ENCODE data around the gene PIP5K1B.

PIP5K1B gene

DNA sequence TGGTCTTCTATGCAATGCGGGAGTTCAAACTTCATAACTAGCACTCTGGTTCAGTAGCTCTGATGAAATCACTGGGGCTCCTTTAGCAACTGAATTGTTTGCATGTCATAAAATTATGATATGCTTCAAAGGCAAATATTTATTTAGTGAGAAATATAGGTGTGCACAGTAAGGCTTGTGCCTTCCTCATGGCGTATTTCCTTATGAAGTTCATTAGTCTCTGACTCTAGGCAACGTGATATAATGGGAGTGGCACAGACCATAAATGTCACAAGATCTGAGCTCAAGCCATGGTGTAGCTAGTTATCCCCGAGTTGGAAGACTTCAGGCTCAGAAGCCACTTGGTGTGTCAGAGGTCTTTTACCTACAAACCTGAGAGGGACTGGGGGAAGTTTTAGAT lies 35.5 kb downstream of the PIP5K1B start:
- peak in 1 of 2 experiments; percentile 26 for DNase-seq

- no peak for DNase-seq
Observed at GRCh38 chr9:68741234-68741633, 36.2 kb downstream of the PIP5K1B start.

DNA sequence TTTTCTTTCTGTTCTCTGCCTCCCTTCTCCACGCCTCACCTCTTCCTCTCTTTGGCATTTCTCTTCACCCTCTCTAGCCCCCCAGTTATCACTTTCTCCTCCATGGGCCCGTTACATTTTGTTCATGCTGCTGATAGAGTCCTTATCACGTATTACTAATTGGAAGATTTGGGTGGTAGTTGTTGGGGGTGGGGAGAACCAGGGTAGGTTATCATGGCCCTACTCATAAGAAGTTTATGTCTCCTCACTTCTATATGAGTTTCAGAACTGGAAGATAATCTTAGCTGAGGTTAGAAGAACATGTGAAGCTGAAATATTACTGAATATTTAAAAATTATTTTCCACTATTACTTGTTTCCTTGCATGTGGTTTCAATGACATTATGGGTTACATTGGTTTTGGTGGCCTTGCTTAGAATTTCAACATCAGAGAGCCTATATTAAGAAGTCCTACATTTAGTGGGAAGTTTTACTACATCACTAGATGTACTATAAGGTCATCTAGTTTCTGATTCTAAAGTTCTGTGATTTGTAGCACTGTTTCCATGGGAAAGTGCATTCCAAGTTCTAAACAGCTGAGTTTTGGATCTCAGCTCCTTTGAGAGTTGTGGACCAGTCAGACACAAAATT lies 36.8 kb downstream of the PIP5K1B start:
- no peak for DNase-seq

DNA sequence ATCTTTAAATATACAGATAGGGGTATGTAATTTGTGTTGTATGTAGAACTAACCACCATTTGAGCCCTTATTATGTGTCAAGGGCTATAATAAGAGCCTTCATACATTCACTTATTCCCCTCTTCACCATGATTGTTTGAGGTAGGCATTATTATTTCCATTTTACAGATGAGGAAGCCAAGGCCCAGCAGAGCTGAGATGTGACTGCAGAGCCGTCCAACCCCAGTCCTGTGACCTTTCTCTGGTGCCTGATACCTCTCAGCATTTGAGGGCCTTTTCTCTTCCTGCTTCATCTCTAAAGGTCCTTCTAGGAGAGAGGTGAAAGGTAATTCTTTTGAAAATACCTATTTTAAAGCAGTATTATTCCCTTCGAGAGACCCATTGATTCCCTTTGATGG lies 37.3 kb downstream of the PIP5K1B start:
- no peak for DNase-seq

DNA sequence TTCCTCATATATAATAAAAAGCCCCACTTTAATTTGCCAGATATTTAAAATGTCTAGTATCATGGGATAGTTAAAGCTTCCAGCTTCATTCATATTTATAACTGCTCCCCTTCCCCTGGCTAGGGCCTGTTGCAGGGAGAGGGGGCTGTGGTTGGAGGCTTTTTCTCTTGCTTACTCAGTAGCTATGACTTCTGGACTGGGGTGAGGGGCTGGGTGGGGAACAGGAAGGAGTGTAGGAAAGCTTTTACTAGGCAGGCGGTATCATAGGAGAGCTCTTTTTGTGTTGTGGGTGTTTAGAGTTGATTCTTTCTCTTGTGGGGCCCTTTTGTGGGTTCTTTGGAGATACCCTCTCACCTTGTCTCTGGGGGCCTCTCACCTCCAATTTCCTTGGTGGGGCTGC lies 39.4 kb downstream of the PIP5K1B start:
- no peak for DNase-seq

- no peak for DNase-seq
Observed at GRCh38 chr9:68746525-68746924, 41.5 kb downstream of the PIP5K1B start.

DNA sequence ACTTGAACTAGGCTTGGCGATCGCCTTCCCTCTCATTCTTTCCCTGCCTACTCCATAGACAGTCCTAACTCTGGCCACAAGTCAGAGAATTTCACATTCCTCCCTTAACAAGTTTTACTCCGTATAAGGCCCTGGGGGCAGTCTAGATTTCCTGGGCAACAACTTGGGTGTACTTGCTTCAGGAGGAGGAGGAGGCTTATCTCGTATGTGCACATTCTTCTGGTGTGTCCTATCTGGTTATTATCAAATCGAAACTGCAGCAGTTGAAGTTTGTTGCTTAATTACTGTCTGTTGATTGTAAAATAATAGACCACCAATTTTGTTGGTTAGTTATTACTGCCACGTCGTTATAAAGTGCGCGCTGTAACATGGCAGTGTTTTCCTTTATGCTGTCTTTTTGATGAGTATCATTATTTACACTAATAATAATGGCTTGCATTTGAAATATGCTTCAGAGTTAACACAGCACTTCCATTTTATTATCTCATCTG lies 42.0 kb downstream of the PIP5K1B start:
- DNase-seq, result no peak

- no peak for DNase-seq
Observed at GRCh38 chr9:68749135-68749534, 44.1 kb downstream of the PIP5K1B start.

DNA sequence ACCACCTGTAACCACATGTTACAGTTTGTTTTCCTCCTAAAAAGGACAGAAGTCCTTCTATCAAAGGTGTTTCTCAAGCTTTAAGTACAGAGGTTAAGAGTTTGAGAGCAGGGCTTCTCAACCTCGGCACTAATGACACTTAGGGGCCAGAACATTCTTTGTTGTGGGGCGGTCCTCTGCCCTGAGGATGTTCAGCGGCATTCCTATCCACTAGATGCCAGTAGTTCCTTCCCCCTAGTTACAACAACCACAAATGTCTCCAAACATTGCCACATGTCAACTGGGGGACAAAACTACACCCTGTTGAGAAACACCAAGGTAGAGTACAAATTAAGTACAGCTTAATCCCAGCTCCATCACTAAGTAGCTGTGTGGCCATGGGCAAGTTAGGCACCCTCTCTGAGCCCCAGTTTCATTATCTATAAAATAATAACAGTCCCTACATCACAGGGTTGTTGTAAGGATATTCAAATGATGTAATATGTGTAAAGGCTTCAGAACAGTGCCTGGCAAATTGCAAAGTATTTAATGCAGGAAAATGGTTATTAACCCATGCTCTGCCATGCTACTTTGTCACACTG lies 44.6 kb downstream of the PIP5K1B start:
- no peak for DNase-seq

- no peak for DNase-seq
Observed at GRCh38 chr9:68750255-68750654, 45.2 kb downstream of the PIP5K1B start.

DNA sequence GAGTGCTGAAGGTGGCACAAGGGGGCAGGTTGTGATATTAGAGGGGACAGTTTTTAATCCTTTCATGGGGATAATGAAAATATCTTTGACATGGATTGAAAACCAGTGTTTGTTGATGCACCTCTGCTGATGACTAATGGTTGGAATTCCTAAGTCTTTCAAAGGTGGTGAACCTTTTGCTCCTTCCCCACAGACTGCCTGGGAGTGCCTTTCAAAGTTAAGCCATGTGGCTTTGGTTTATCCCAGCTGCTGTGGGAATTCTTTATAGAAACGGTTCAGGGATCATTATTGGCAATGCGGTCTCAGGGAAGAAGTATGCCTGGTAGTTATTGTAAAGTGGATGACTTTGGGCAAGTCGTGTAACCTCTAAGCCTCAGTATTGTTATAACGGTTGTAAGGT lies 45.7 kb downstream of the PIP5K1B start:
- no peak for DNase-seq

DNA sequence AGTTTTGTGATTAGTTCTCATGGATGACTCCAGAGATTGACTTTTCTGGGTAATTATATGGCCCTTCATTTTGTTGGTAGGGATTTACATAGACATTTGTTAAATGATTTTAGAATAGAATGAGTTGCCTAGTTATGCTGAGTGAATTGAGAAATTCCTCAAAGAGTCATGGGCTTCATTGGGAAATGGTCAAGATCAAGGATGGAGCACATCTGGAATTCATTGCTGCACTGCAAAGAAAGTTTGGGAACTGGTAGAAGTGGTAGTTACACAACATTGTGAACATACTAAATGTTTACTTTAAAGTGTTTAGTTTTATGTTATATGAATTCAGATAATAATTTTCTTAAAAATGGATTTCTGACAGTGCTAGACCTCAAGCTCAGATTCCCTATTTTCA lies 46.5 kb downstream of the PIP5K1B start:
- DNase-seq, result no peak

DNA sequence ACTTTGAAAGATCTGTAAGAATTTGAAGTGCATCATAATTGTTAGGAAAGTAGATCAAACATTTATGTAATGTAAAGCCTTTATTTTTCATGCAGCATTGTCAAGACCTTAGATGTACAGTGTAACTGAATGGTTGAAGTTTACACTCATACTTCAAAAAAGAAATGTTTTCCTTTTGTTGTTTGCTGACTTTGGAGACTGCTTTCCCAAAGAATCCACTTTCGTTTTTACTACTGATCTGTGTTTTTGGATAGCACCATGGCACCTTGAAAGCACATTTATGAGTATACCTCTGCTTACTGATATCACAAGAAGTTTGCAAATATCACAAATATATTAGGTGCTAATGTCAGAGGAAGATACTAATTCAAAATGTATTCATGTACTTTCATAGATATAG lies 50.0 kb downstream of the PIP5K1B start:
- no peak for DNase-seq

DNA sequence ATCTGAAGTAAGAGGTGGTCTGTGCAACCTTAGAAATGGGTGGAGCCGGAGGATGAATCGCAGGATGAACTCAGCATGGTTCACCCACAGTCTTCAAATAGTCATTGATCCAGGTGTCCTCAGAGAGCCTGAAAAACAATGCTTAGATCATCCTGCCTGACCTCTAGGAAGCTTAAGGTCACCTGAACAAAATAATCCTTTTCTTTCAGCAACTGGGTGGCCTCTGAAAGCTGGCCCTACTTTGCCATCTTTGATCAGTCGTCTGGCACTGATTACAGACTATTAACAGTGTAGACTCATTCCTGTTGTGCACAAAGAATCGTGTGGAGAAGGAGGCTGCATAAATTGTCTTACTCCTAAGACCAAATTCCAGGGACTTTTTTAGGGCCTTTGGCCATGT lies 50.7 kb downstream of the PIP5K1B start:
- DNase-seq, result no peak

DNA sequence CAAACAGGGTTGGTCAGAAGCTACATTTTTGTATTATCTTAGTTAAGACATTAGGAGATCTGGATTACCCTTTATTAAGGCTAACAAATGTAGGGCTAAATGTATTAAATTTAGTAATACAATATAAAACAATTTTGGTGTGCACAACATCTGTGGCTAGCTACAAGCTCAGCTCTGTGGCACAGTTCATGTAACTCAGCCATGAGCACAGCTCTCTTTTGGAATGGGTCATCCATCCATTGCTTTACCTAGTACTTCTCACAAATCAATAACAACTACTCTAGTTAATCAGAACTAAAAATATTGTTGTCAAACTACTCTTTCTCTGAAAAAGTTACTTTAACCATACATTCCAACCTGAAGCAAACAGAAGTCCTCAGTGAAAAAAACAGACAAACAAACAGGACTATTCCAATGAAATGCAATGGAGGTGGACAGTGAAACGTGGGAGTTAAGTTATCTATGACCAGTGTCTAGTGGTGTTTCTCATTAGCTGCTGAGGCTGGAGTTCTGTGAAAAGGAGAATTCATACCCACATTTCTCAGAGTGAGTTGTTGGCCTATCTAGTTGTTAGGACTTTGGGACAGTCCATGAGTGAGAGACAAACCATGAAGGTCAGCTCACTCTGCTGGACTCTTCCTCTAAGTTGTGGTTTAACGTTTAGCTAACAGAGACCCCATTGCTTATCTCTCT lies 55.1 kb downstream of the PIP5K1B start:
- no peak for DNase-seq

- no peak for DNase-seq
Observed at GRCh38 chr9:68760674-68761333, 55.8 kb downstream of the PIP5K1B start.

DNA sequence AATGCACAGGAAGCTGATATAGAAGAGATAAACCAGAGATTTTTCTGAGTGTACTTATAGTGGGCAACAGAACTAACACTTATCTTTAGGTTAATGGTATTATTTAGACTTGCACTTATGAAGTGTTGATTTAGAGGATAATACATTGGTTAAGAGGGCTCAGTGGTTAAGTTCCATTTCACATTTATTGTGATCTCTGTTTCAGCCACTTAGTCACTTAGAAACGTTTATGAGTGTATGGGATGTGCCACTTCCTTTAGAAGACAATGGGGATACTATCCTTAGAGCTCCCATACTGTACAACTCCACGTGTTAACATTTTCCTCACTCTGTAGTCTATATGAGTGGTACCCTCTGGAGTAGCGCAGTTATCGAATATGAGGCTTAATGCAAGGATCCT lies 57.5 kb downstream of the PIP5K1B start:
- DNase-seq, result no peak

DNA sequence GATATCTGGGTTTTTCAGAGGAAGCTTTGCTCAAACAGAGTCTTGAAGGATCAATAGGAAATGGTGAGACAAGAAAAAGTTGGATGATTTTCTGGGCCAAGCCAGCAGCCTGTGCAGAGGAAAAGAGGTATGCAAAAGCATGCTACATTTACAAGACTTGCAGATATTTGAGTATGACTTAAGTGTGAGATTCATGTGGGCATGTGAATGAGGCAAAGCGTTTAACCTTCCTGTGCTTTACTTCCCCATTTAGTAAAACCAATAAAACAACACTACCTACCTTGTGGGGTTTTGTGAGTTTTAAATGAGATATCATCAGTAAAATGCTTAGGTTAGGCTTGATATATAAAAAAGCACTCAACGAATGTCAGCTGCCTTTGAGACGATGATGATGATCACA lies 58.1 kb downstream of the PIP5K1B start:
- DNase-seq, result no peak

DNA sequence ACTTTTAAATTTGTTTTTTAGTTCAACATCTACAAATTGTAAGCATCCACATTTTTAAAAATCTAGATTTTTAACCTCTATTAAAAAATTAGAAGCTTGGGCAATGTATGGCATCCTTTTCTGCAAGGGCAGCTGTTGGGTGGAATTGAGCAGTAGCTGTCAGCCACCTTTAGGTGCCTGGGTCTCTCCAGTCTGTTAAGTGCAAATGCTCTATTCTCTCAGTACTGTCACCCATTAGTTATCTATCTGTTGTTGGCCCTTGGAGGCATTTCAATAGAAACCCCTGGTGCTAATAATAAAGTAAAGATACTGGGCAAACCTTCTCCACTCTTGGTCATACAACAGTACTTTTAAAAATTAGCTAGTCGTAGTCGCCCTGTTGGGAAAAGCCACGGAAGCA lies 63.6 kb downstream of the PIP5K1B start:
- DNase-seq, result no peak

GRCh38 chr9:68769852-68770251 lies 64.8 kb downstream of the PIP5K1B start:
- DNase-seq, result no peak

DNA sequence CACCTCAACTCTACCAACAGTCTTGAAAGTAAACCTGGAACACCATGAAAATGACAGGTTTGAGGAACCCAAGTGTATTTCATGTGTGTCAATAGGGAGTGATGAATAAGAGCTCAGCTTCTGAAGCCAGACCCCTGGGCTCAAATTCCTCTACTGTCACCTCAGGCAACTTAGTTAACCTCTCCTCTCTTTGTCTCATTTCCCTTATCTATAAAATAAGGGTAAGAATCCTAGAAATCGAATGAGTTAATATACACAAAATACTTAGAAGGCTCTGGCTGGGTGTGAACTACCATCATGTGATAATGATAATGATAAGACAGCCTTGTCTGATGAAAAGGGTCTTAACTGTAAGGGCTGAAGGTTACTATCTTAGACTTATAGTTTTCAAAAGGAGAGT lies 66.3 kb downstream of the PIP5K1B start:
- no peak for DNase-seq

GRCh38 chr9:68775003-68775730 lies 70.1 kb downstream of the PIP5K1B start:
- DNase-seq, result no peak

DNA sequence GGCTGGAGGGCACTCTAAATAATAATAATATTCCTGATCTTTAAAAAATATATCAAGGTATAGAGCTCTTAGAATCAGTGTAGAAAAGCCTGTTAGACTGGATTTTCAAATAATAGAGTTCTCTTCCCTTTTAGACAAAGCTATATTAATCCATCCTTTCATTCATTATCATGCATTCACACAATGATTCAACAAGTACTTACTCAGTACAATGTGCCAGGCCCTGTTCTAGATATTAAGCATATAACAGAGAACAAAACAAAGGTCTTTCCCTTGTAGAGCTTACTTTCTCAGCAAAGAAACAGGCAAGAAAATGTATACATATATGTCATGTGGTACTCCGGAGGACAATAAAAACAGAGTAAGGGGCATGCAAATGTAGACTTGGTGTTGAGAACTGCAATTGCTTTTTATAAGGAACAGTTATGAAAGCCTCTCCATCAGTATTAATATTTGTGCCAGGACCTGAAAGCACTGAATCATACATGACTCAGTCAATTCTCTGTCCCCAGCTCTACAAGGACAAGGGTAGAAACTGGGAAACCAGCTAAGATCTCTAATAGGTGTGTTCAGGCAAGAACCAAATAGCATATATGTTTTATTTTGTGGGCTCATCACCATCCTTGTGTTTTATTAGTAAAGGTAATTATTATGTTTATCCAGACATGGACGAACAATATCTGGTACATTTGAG lies 72.2 kb downstream of the PIP5K1B start:
- no peak for DNase-seq
